HCT116 (cell line): ENCODE data around the gene KANSL1. TPM values are rescaled to one million over a fixed set of nuclear protein-coding genes. Genes with fewer than 3 reads are reported as not detected.

Experiments
- ATAC-seq: fragments of 200-7000 bp; cut with Tn5 transposase; 2 replicates; pipeline ENCODE4 v1.9.1; 2020; ENCODE audit warnings: mild to moderate bottlenecking, moderate library complexity
- BruUV-seq: library from RNA; stranded (reverse); fragments of 400-500 nt; replicated peaks from 2 replicates; lab custom pipeline; 2021; lab: Mats Ljungman, UMichigan
- CTCF ChIA-PET: fragments of 300-600 bp; sonication (Branson Sonifier 250); formaldehyde crosslinking; loops from one replicate; lab custom pipeline; 2021; ENCODE audit warnings: antibody characterized with exemption; lab: Charles Lee
- POLR2A ChIA-PET: fragments of 300-600, 350-600 bp; sonication (Branson Sonifier 250); formaldehyde crosslinking; loops from one replicate; lab custom pipeline; 2021; ENCODE audit warnings: antibody characterized with exemption; lab: Charles Lee
- RAD21 ChIA-PET, 2 experiments: fragments of 300-600 bp; sonication (Branson Sonifier 250); formaldehyde crosslinking; loops; one replicate each; lab custom pipeline; 2023; ENCODE audit warnings: low total read pairs in 2 of 2; ENCODE audit not compliant: uncharacterized antibody in 2 of 2, unreplicated experiment in 2 of 2, low non-redundant PET in 1 of 2; lab: Charles Lee
- DNase-seq: peaks from one replicate; pipeline ENCODE4 v3.0.0-alpha.2; 2010; ENCODE audit warnings: low read depth, low spot score
- H2AFZ ChIP-seq: fragments of 200-600 bp; shearing (Covaris generic), sonication (generic); 2 replicates; pipeline ENCODE4 v1.6.1; 2017; ENCODE audit warnings: low read depth, mixed run types, mixed read lengths, antibody characterized with exemption, low read length; ENCODE audit not compliant: poor library complexity, severe bottlenecking
- H3K27ac ChIP-seq: 2 replicates; pipeline ENCODE4 v1.5.1; 2012; ENCODE audit warnings: low read depth, low read length
- H3K27me3 ChIP-seq: fragments of 200-600 bp; sonication (generic); 2 replicates; pipeline ENCODE4 v1.6.1; 2016; ENCODE audit warnings: mixed run types, low read length, mixed read lengths; ENCODE audit not compliant: insufficient read depth
- H3K36me3 ChIP-seq, 2 experiments: fragments of 200-500 bp in 1 of 2; fragments of 200-600 bp in 1 of 2; sonication (Bioruptor generic) in 1 of 2; sonication (generic) in 1 of 2; 2 replicates each; pipeline versions ENCODE4 v1.5.1 to v1.6.1; 2014 to 2016; ENCODE audit warnings: low read length in 2 of 2, inconsistent platforms in 1 of 2, mixed read lengths in 1 of 2, mixed run types in 1 of 2; ENCODE audit not compliant: insufficient read depth in 2 of 2, control insufficient read depth in 1 of 2
- H3K4me1 ChIP-seq, 2 experiments: fragments of 200-600 bp in 1 of 2; sonication (generic) in 1 of 2; 2 replicates each; pipeline versions ENCODE4 v1.5.1 to v1.6.1; 2012 to 2017; ENCODE audit warnings: low read length in 2 of 2, inconsistent platforms in 1 of 2, mild to moderate bottlenecking in 1 of 2, mixed read lengths in 1 of 2, mixed run types in 1 of 2, moderate library complexity in 1 of 2; ENCODE audit not compliant: insufficient read depth in 2 of 2, control insufficient read depth in 1 of 2
- H3K4me2 ChIP-seq: fragments of 200-600 bp; sonication (generic); 2 replicates; pipeline ENCODE4 v1.6.1; 2017; ENCODE audit warnings: mixed run types, low read length, mixed read lengths
- H3K4me3 ChIP-seq, 2 experiments: fragments of 200-600 bp in 1 of 2; sonication (generic) in 1 of 2; replicated peaks in 1 of 2; 2 replicates each; pipeline ENCODE4 v1.5.1; 2011 to 2016; ENCODE audit warnings: low read length in 2 of 2, control low read depth in 1 of 2, low read depth in 1 of 2, mild to moderate bottlenecking in 1 of 2, mixed read lengths in 1 of 2, mixed run types in 1 of 2
- H3K79me2 ChIP-seq: fragments of 200-600 bp; sonication (generic); 2 replicates; pipeline ENCODE4 v1.6.1; 2017; ENCODE audit warnings: mild to moderate bottlenecking, mixed run types, low read length, moderate library complexity, mixed read lengths; ENCODE audit not compliant: insufficient read depth
- H3K9ac ChIP-seq: fragments of 200-600 bp; sonication (generic); 2 replicates; pipeline ENCODE4 v1.6.1; 2016; ENCODE audit warnings: low read length, mixed read lengths
- H3K9me2 ChIP-seq: fragments of 200-600 bp; sonication (generic), shearing (Covaris generic); 2 replicates; pipeline ENCODE4 v1.6.1; 2017; ENCODE audit warnings: mixed run types, mild to moderate bottlenecking, moderate library complexity; ENCODE audit not compliant: insufficient read depth
- H3K9me3 ChIP-seq, 2 experiments: fragments of 200-500 bp in 1 of 2; fragments of 200-600 bp in 1 of 2; sonication (Bioruptor generic) in 1 of 2; sonication (generic) in 1 of 2; 2 replicates each; pipeline ENCODE4 v1.6.1; 2014 to 2017; ENCODE audit warnings: low read length in 2 of 2, mixed read lengths in 2 of 2, inconsistent platforms in 1 of 2, low read depth in 1 of 2, mild to moderate bottlenecking in 1 of 2, mixed run types in 1 of 2, moderate library complexity in 1 of 2; ENCODE audit not compliant: control insufficient read depth in 1 of 2, insufficient read depth in 1 of 2
- H4K20me1 ChIP-seq: fragments of 200-600 bp; sonication (generic), shearing (Covaris generic); 2 replicates; pipeline ENCODE4 v1.6.1; 2017; ENCODE audit warnings: mixed run types, mild to moderate bottlenecking, moderate library complexity; ENCODE audit not compliant: insufficient read depth
- CEBPB ChIP-seq: IDR thresholded peaks from 2 replicates; pipeline ENCODE4 v1.6.1; 2012; ENCODE audit warnings: low read depth
- EZH2 ChIP-seq: fragments of 200-600 bp; sonication (generic); IDR thresholded peaks from 2 replicates; pipeline ENCODE4 v1.6.1; 2017; ENCODE audit warnings: antibody characterized with exemption, mixed run types
- EZH2phosphoT487 ChIP-seq: fragments of 200-600 bp; IDR thresholded peaks from 2 replicates; pipeline ENCODE4 v1.6.1; 2018; ENCODE audit warnings: antibody characterized with exemption, borderline replicate concordance
- FOSL1 ChIP-seq: IDR thresholded peaks from 2 replicates; pipeline ENCODE4 v1.6.1; 2012; ENCODE audit warnings: low read depth
- POLR2A ChIP-seq: IDR thresholded peaks from 2 replicates; pipeline ENCODE4 v1.7.0; 2011; ENCODE audit warnings: borderline replicate concordance; ENCODE audit not compliant: insufficient read depth, insufficient read length; ENCODE audit errors: extremely low read depth
- POLR2AphosphoS5 ChIP-seq: IDR thresholded peaks from 2 replicates; pipeline ENCODE4 v1.6.1; 2011; ENCODE audit warnings: mild to moderate bottlenecking, low read depth, low read length, moderate library complexity
- SIN3A ChIP-seq: IDR thresholded peaks from 2 replicates; pipeline ENCODE4 v1.6.1; 2012; ENCODE audit warnings: low read depth
- SP1 ChIP-seq: IDR thresholded peaks from 2 replicates; pipeline ENCODE4 v1.6.1; 2012; ENCODE audit warnings: low read depth
- TCF7L2 ChIP-seq: IDR thresholded peaks from 2 replicates; pipeline ENCODE4 v1.7.0; 2011; ENCODE audit warnings: borderline replicate concordance, inconsistent platforms; ENCODE audit not compliant: insufficient read depth, insufficient read length; ENCODE audit errors: extremely low read depth
- YY1 ChIP-seq: IDR thresholded peaks from 2 replicates; pipeline ENCODE4 v1.6.1; 2011; ENCODE audit warnings: low read length, low read depth, moderate library complexity, mild to moderate bottlenecking; ENCODE audit not compliant: insufficient replicate concordance; ENCODE audit errors: extremely low read depth
- ZFX ChIP-seq: fragments of 450-650 bp; IDR thresholded peaks from 2 replicates; pipeline ENCODE4 v1.6.1; 2017
- intact Hi-C: fragments of 100-400 bp; cut with micrococcal nuclease; formaldehyde crosslinking; loops from 2 replicates; pipeline ENCODE4 v1.10.0; 2022
- total RNA-seq: library from RNA; stranded (reverse); gene quantifications from one replicate; pipeline ENCODE4 v1.2.1, GENCODE V29; 2021; ENCODE audit not compliant: unreplicated experiment
- TF ChIP-seq, protein P1 (sequence below): IDR thresholded peaks from 2 replicates; pipeline ENCODE4 v1.6.1; 2012
- TF ChIP-seq, protein P2 (sequence below), 3 experiments: fragments of 200-600 bp in 1 of 3; sonication (generic) in 1 of 3; IDR thresholded peaks in 2 of 3; conservative IDR thresholded peaks in 1 of 3; 2 replicates each; pipeline ENCODE4 v1.5.1; 2012 to 2017; ENCODE audit warnings: low read depth in 2 of 3, low read length in 2 of 3, antibody characterized with exemption in 1 of 3, borderline replicate concordance in 1 of 3, control low read depth in 1 of 3, mild to moderate bottlenecking in 1 of 3, mixed read lengths in 1 of 3, mixed run types in 1 of 3, moderate library complexity in 1 of 3; ENCODE audit not compliant: insufficient read depth in 1 of 3

KANSL1 gene
- total RNA-seq, 1 experiment from 2014 or later, result 77.5 TPM

DNA sequence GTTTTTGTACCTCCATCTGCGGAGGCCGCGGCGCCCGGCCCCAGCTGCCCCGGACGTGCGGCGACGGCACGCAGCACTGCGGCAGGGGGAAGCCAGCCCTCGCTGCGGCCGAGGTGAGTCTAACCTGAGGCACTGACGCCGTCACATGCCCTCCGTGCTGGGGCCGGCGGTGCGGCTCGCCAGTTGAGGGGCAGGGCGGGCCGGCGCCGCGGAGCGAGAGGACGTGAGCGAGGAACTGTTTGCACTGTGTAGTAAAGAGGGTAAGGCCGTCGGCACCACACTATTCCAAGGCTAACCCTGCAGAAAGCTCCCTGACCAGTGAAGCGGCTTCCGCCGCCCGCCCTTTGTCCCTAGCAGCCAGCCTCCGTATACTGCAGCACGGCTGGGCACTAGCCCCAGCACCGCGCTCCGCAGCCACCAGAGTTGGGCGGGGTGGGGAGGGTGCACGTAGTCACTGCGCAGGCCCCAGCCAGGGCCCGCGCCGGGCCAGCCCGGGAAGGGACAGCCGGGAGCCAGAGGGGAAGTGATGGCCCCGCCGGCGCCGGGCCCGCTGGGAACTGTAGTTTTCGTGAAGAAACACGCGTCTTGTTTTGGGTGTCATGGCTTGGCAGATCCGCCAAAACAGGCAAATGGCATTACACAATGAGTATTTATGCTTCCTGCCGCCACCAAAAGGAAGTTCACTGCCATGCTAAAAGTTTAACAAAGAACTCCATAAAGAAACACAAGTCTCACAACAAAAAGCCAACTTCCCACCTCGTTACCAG is 580 bp upstream of the KANSL1 start:
- Histone ChIP-seq H3K4me1 (peaks cover 15 to 37% of the 10 kb centered on the region in 2 experiments), H3K79me2 (peaks cover 84% of the 10 kb centered on the region), H3K9me3 (no peaks in the 10 kb centered on the region), H3K9ac (peak overlapping the region; percentile 75), H3K36me3 (no peaks in the 10 kb centered on the region), H4K20me1 (peaks cover 28% of the 10 kb centered on the region; the same call in 1 of the 2 replicates), H3K4me3 (peak overlapping the region; percentile 65 to 84), H3K27ac (peak overlapping the region; percentile 98), H3K4me2 (peak overlapping the region; percentile 87), H2AFZ (no peak overlapping the region), H3K9me2 (no peaks in the 10 kb centered on the region), H3K27me3 (no peaks in the 10 kb centered on the region)
- POLR2A ChIA-PET, result interaction anchor here (1.0 to 1.1 kb wide), 3 partner anchors 8 to 34 kb away, joined by 3 read pairs; no protein-coding TSS in a partner anchor
- TF ChIP-seq EZH2, result no peak
- TF ChIP-seq POLR2A, result peak; percentile 86
- TF ChIP-seq TCF7L2, result peak; percentile 3
- TF ChIP-seq SIN3A, result peak; percentile 3; the same call in 1 of the 2 replicates
- TF ChIP-seq FOSL1, result no peak
- TF ChIP-seq SP1, result no peak
- no peak for TF ChIP-seq CEBPB
- TF ChIP-seq, protein P1, sequence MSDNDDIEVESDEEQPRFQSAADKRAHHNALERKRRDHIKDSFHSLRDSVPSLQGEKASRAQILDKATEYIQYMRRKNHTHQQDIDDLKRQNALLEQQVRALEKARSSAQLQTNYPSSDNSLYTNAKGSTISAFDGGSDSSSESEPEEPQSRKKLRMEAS, result peak; percentile 73
- TF ChIP-seq ZFX, result peak; percentile 80
- TF ChIP-seq, protein P2, sequence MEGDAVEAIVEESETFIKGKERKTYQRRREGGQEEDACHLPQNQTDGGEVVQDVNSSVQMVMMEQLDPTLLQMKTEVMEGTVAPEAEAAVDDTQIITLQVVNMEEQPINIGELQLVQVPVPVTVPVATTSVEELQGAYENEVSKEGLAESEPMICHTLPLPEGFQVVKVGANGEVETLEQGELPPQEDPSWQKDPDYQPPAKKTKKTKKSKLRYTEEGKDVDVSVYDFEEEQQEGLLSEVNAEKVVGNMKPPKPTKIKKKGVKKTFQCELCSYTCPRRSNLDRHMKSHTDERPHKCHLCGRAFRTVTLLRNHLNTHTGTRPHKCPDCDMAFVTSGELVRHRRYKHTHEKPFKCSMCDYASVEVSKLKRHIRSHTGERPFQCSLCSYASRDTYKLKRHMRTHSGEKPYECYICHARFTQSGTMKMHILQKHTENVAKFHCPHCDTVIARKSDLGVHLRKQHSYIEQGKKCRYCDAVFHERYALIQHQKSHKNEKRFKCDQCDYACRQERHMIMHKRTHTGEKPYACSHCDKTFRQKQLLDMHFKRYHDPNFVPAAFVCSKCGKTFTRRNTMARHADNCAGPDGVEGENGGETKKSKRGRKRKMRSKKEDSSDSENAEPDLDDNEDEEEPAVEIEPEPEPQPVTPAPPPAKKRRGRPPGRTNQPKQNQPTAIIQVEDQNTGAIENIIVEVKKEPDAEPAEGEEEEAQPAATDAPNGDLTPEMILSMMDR (IDR thresholded peaks at IDR 0.05 in 2 of 3, conservative IDR thresholded peaks at IDR 0.05 in 1 of 3; ENCODE audit: borderline replicate concordance in 1 of 3, insufficient read depth in 1 of 3, low read depth in 2 of 3, low read length in 2 of 3), result peak in 2 of 3 experiments; percentile 17 to 40; a peak in 2 of 6 replicates
- TF ChIP-seq POLR2AphosphoS5, result peak; percentile 92
- TF ChIP-seq YY1, result peak; percentile 88
- TF ChIP-seq EZH2phosphoT487, result no peak
- CTCF ChIA-PET, result interaction anchor here (0.6 to 1.5 kb wide), 11 partner anchors 15 to 608 kb away, joined by 3 to 19 read pairs (median 5); no protein-coding TSS in a partner anchor
- DNase-seq (peak; percentile 89), ATAC-seq (peak; percentile 93)
- RAD21 ChIA-PET, result no interaction called here
- intact Hi-C loops, result loop anchor here (5.0 kb wide), 1 partner anchor 192 kb away; no protein-coding TSS in a partner anchor
- no TSS peak for BruUV-seq
